ENCODE measurements around the gene CACNA1C.

DNA sequence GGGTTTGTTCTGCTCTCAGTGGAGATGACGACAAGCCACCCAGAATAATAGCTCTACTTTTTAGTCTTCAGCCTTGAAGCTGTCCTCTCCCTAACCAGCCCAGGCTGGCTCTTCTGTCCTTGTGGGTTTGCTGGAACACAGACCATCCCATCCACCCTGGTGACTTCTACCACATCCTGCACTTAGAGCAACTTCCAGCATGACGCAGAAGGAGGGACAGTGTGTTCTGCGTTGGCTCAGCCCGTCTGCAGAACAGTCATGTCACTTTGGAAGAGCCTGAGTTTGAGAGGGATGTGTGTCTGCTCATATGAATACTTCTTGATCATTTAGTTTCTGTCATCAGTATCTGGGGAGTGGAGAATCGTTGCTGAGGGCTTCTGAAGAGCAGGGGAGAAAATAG is 198.0 kb downstream of the CACNA1C start:
- TF ChIP-seq POLR2A (IDR thresholded peaks at IDR 0.05) (no peak), CTCF (IDR thresholded peaks at IDR 0.05) (no peak)

Measured in esophagus squamous epithelium (tissue), 4 donors.